H1 (cell line): ENCODE results near the gene DUS1L. TPM values are rescaled to one million over a fixed set of nuclear protein-coding genes. Genes with fewer than 3 reads are reported as not detected.

ENCODE experiments used
- CBX5 ChIP-seq: fragments of 300-800, 300-1000 bp; sonication (generic); IDR thresholded peaks from 2 replicates; pipeline ENCODE4 v1.7.1; 2016; ENCODE audit warnings: antibody characterized with exemption, low read length, low read depth
- EGR1 ChIP-seq: IDR thresholded peaks from 2 replicates; pipeline ENCODE4 v1.6.1; 2011; ENCODE audit warnings: low read depth, low read length, borderline replicate concordance
- MAX ChIP-seq: IDR thresholded peaks from 2 replicates; pipeline ENCODE4 v1.6.1; 2012; ENCODE audit warnings: inconsistent platforms
- NANOG ChIP-seq: IDR thresholded peaks from 2 replicates; pipeline ENCODE4 v1.6.1; 2011; ENCODE audit warnings: low read length, low read depth, mild to moderate bottlenecking, inconsistent platforms; ENCODE audit not compliant: insufficient read depth, poor library complexity, severe bottlenecking
- POLR2A ChIP-seq, 2 experiments: IDR thresholded peaks; 1 replicate in 1 of 2; 2 replicates in 1 of 2; pipeline ENCODE4 v1.6.1; 2011; ENCODE audit warnings: low read depth in 2 of 2, low read length in 2 of 2, mild to moderate bottlenecking in 2 of 2; ENCODE audit errors: control extremely low read depth in 1 of 2
- RAD21 ChIP-seq, 2 experiments: IDR thresholded peaks in 1 of 2; conservative IDR thresholded peaks in 1 of 2; 2 replicates each; pipeline ENCODE4 v1.6.1; 2011; ENCODE audit warnings: low read depth in 2 of 2, low read length in 2 of 2, improper control_type of control experiment in 1 of 2, inconsistent platforms in 1 of 2, mild to moderate bottlenecking in 1 of 2, moderate library complexity in 1 of 2
- RBBP5 ChIP-seq: IDR thresholded peaks from 2 replicates; pipeline ENCODE4 v1.7.1; 2012; ENCODE audit warnings: low read depth, mild to moderate bottlenecking, inconsistent platforms, low read length, moderate library complexity, borderline replicate concordance
- RNF2 ChIP-seq: fragments of 200-900, 300-1000 bp; sonication (generic); IDR thresholded peaks from 2 replicates; pipeline ENCODE4 v1.7.1; 2016; ENCODE audit warnings: borderline replicate concordance, low read depth, mild to moderate bottlenecking, antibody characterized with exemption, low read length; ENCODE audit not compliant: poor library complexity, severe bottlenecking; ENCODE audit errors: missing control alignments
- SIRT6 ChIP-seq: IDR thresholded peaks from one replicate; pipeline ENCODE4 v1.7.1; 2012; ENCODE audit warnings: low read length, inconsistent platforms
- SP2 ChIP-seq: IDR thresholded peaks from 2 replicates; pipeline ENCODE4 v1.6.1; 2012; ENCODE audit warnings: mild to moderate bottlenecking, low read length, inconsistent platforms
- TAF1 ChIP-seq: IDR thresholded peaks from 2 replicates; pipeline ENCODE4 v1.6.1; 2011; ENCODE audit warnings: mild to moderate bottlenecking, low read depth, low read length
- YY1 ChIP-seq: IDR thresholded peaks from 2 replicates; pipeline ENCODE4 v1.6.1; 2011; ENCODE audit warnings: low read depth, mild to moderate bottlenecking, low read length
- polyA plus RNA-seq, 7 experiments: library from polyadenylated mRNA; depleted of rRNA in 3 of 7; stranded (reverse) in 5 of 7; unstranded in 2 of 7; fragments of >200 nt in 5 of 7; fragments of 200-250 nt in 2 of 7; gene quantifications; 1 replicate in 5 of 7; 2 replicates in 1 of 7; 4 replicates in 1 of 7; pipeline versions ENCODE4 v1.2.1 to v1.2.3, GENCODE V29; 2011 to 2013; ENCODE audit warnings: missing spikeins in 2 of 7, mixed read lengths in 2 of 7
- total RNA-seq: library from RNA; stranded (reverse); fragmentation: NEBNext Ultra II Directional; extraction: Animal tissue kit (Norgen Biotek cat#: 25700); gene quantifications from 2 replicates; pipeline ENCODE4 v1.2.1, GENCODE V29; 2021

DUS1L gene
- total and polyA plus RNA-seq, 2 of the 8 experiments (the other 6 are each of a cell fraction or from before 2014, with no cell fraction given) = 34.5 to 69.1 TPM

- TF ChIP-seq SIRT6 (no peak), EGR1 (no peak), CBX5 (no peak), RAD21 (IDR thresholded peaks at IDR 0.05 in 1 of 2, conservative IDR thresholded peaks at IDR 0.05 in 1 of 2; ENCODE audit: low read depth in 2 of 2, low read length in 2 of 2) (peak in 1 of 2 experiments; percentile 39; a peak in 3 of 4 replicates), SP2 (no peak), RBBP5 (no peak), NANOG (no peak), MAX (no peak), YY1 (no peak), TAF1 (no peak), RNF2 (no peak), POLR2A (IDR thresholded peaks at IDR 0.05; ENCODE audit: control extremely low read depth in 1 of 2, low read depth in 2 of 2, low read length in 2 of 2) (no peak)
- TF ChIP-seq, all 59 proteins: peak for 4
These were observed 12.2 kb upstream of the DUS1L start (continued) for GRCh38 chr17:82077617-82078358.
